Peyer's patch (tissue), 4 donors: ENCODE measurements around the gene GINS2.

Source experiments
- CTCF ChIP-seq, 6 experiments: fragments of 450-650 bp in 4 of 6; fragments of 200-600 bp in 2 of 6; sonication (generic) in 1 of 6; IDR thresholded peaks; one replicate each; pipeline ENCODE4 v1.5.1; 2017 to 2019; ENCODE audit warnings: antibody characterized with exemption in 6 of 6, mild to moderate bottlenecking in 3 of 6, moderate library complexity in 1 of 6
- POLR2A ChIP-seq, 2 donors: fragments of 450-650 bp; IDR thresholded peaks; one replicate each; pipeline ENCODE4 v1.5.1; 2017; ENCODE audit warnings: antibody characterized with exemption in 2 of 2, mild to moderate bottlenecking in 2 of 2, moderate library complexity in 2 of 2

GRCh38 chr16:85710732-85711131 is 22.0 kb upstream of the GINS2 start:
- TF ChIP-seq CTCF (IDR thresholded peaks at IDR 0.05) (no peak), POLR2A (IDR thresholded peaks at IDR 0.05) (no peak)
